CD4-positive, CD25-positive, alpha-beta regulatory T cell (primary cell): Measurements from ENCODE around the gene RBCK1. TPM values are rescaled to one million over a fixed set of nuclear protein-coding genes. Genes with fewer than 3 reads are reported as not detected.

Experiments used
- ATAC-seq, 2 donors: fragments of 150-1000 bp; cut with Tn5 transposase; one replicate each; pipeline ENCODE4 v1.10.0; 2021; ENCODE audit warnings: low read depth in 2 of 2, moderate number of reproducible peaks in 2 of 2, moderate library complexity in 1 of 2
- DNase-seq, 3 donors: peaks; one replicate each; pipeline versions ENCODE4 v3.0.0 to v3.0.0-alpha.2; 2012 to 2022; ENCODE audit warnings: mixed read lengths in 1 of 3
- H3K27ac ChIP-seq: one replicate; pipeline ENCODE4 v1.7.0; 2013; ENCODE audit warnings: mild to moderate bottlenecking, low read length; ENCODE audit not compliant: insufficient read depth, poor library complexity, severe bottlenecking
- H3K27me3 ChIP-seq: one replicate; pipeline ENCODE4 v1.7.0; 2013; ENCODE audit warnings: low read length; ENCODE audit not compliant: control insufficient read depth, insufficient read depth
- H3K36me3 ChIP-seq: one replicate; pipeline ENCODE4 v1.7.0; 2013; ENCODE audit warnings: mild to moderate bottlenecking, low read length, moderate library complexity; ENCODE audit not compliant: control insufficient read depth, insufficient read depth
- H3K4me1 ChIP-seq: 2 replicates; pipeline ENCODE4 v1.7.0; 2013; ENCODE audit warnings: mild to moderate bottlenecking, low read length; ENCODE audit not compliant: insufficient read depth, control insufficient read depth, poor library complexity, severe bottlenecking
- H3K4me3 ChIP-seq: one replicate; pipeline ENCODE4 v1.7.0; 2013; ENCODE audit warnings: low read depth, mild to moderate bottlenecking, low read length, moderate library complexity
- H3K9me3 ChIP-seq, 2 experiments: 1 replicate in 1 of 2; 2 replicates in 1 of 2; pipeline ENCODE4 v1.7.0; 2013; ENCODE audit warnings: low read length in 2 of 2, mild to moderate bottlenecking in 1 of 2, moderate library complexity in 1 of 2; ENCODE audit not compliant: control insufficient read depth in 2 of 2
- H3K27ac Mint-ChIP-seq, 3 donors: one replicate each; pipeline ENCODE4 v1.8.0; 2020 to 2022; ENCODE audit warnings: mild to moderate bottlenecking in 3 of 3, mixed read lengths in 3 of 3, moderate library complexity in 2 of 3
- H3K27me3 Mint-ChIP-seq: one replicate; pipeline ENCODE4 v1.8.0; 2022; ENCODE audit warnings: mild to moderate bottlenecking, mixed read lengths
- H3K36me3 Mint-ChIP-seq: one replicate; pipeline ENCODE4 v1.8.0; 2020; ENCODE audit warnings: mixed read lengths
- H3K4me1 Mint-ChIP-seq, 4 donors: one replicate each; pipeline ENCODE4 v1.8.0; 2020 to 2022; ENCODE audit warnings: mixed read lengths in 4 of 4, mild to moderate bottlenecking in 1 of 4
- H3K4me3 Mint-ChIP-seq, 4 donors: one replicate each; pipeline ENCODE4 v1.8.0; 2020 to 2022; ENCODE audit warnings: mild to moderate bottlenecking in 4 of 4, mixed read lengths in 4 of 4, moderate library complexity in 3 of 4
- H3K9me3 Mint-ChIP-seq, 7 donors: one replicate each; pipeline ENCODE4 v1.8.0; 2020 to 2022; ENCODE audit warnings: mixed read lengths in 7 of 7, mild to moderate bottlenecking in 3 of 7, moderate library complexity in 2 of 7
- polyA plus RNA-seq, 4 donors: library from polyadenylated mRNA; unstranded; fragments of 300-500 nt; fragmentation: Illumina TruSeq; gene quantifications; one replicate each; pipeline ENCODE4 v1.2.3, GENCODE V29; 2021
- total RNA-seq: library from RNA; stranded (reverse); gene quantifications from one replicate; pipeline ENCODE4 v1.2.3, GENCODE V29; 2022

RBCK1 gene
- total and polyA plus RNA-seq, 5 donors from 2014 or later, result 87.5 to 115 (median 93.5) TPM

- no peak overlapping the region for H3K4me3 ChIP-seq
- Mint-ChIP-seq H3K27ac (no peak overlapping the region), H3K27me3 (no peaks in the 10 kb centered on the region), H3K9me3 (no peaks in the 10 kb centered on the region), H3K4me3 (no peak overlapping the region), H3K36me3 (peaks cover 23% of the 10 kb centered on the region), H3K4me1 (peaks cover 8 to 36% (median 24%) of the 10 kb centered on the region in 4 donors)
- ATAC-seq (no peak), DNase-seq (no peak)
- H3K27me3 ChIP-seq, result no peaks in the 10 kb centered on the region
- H3K27ac ChIP-seq, result no peak overlapping the region
- peaks cover 25% of the 10 kb centered on the region for H3K4me1 ChIP-seq
- H3K9me3 ChIP-seq, result no peaks in the 10 kb centered on the region
- peaks cover 36% of the 10 kb centered on the region for H3K36me3 ChIP-seq
These were observed 22.2 kb downstream of the RBCK1 start for GRCh38 chr20:430091-430999.

- H3K4me3 Mint-ChIP-seq, result peak overlapping the region in 1 of 4 donors; percentile 49
- Histone ChIP-seq H3K27ac (no peak overlapping the region), H3K4me3 (no peak overlapping the region), H3K9me3 (no peaks in the 10 kb centered on the region), H3K27me3 (no peaks in the 10 kb centered on the region), H3K4me1 (peaks cover 25% of the 10 kb centered on the region), H3K36me3 (peaks cover 37% of the 10 kb centered on the region)
- no peaks in the 10 kb centered on the region for H3K9me3 Mint-ChIP-seq
- ATAC-seq, result peak in 1 of 2 donors; percentile 19
- peak in 2 of 3 donors; percentile 20 to 68 for DNase-seq
- H3K4me1 Mint-ChIP-seq, result peaks cover 8 to 42% (median 30%) of the 10 kb centered on the region in 4 donors
- no peaks in the 10 kb centered on the region for H3K27me3 Mint-ChIP-seq
- H3K27ac Mint-ChIP-seq, result peak overlapping the region in 2 of 3 donors; percentile 32 to 42
- peaks cover 25% of the 10 kb centered on the region for H3K36me3 Mint-ChIP-seq
These were observed 23.2 kb downstream of the RBCK1 start for GRCh38 chr20:431012-431904.

- Histone ChIP-seq H3K27me3 (no peaks in the 10 kb centered on the region), H3K4me3 (no peak overlapping the region), H3K36me3 (peaks cover 37% of the 10 kb centered on the region), H3K9me3 (no peaks in the 10 kb centered on the region), H3K4me1 (peaks cover 28% of the 10 kb centered on the region), H3K27ac (no peak overlapping the region)
- Mint-ChIP-seq H3K9me3 (no peaks in the 10 kb centered on the region), H3K4me3 (no peak overlapping the region), H3K27ac (no peak overlapping the region), H3K27me3 (no peaks in the 10 kb centered on the region), H3K4me1 (peaks cover 8 to 49% (median 31%) of the 10 kb centered on the region in 4 donors), H3K36me3 (peaks cover 20% of the 10 kb centered on the region)
- DNase-seq, result no peak
- no peak for ATAC-seq
These were observed 24.1 kb downstream of the RBCK1 start for GRCh38 chr20:432208-432607.

GRCh38 chr20:432677-433299 lies 24.7 kb downstream of the RBCK1 start:
- Histone ChIP-seq H3K27me3 (no peaks in the 10 kb centered on the region), H3K4me3 (no peak overlapping the region), H3K4me1 (peaks cover 33% of the 10 kb centered on the region), H3K27ac (peak overlapping the region; percentile 62), H3K36me3 (peaks cover 34% of the 10 kb centered on the region), H3K9me3 (no peaks in the 10 kb centered on the region)
- Mint-ChIP-seq H3K9me3 (no peaks in the 10 kb centered on the region), H3K27me3 (no peaks in the 10 kb centered on the region), H3K36me3 (peaks cover 17% of the 10 kb centered on the region), H3K27ac (peak overlapping the region; percentile 94 to 98 (median 95)), H3K4me1 (peaks cover 8 to 55% (median 35%) of the 10 kb centered on the region in 4 donors), H3K4me3 (peak overlapping the region in 3 of 4 donors; percentile 64 to 79 (median 74))
- no peak for ATAC-seq
- DNase-seq, result no peak

GRCh38 chr20:433300-433975 lies 25.3 kb downstream of the RBCK1 start:
- peaks cover 8 to 62% (median 39%) of the 10 kb centered on the region in 4 donors for H3K4me1 Mint-ChIP-seq

GRCh38 chr20:434221-434620 lies 26.1 kb downstream of the RBCK1 start:
- H3K27ac ChIP-seq, result no peak overlapping the region
- H3K4me1 Mint-ChIP-seq, result peaks cover 16 to 69% (median 47%) of the 10 kb centered on the region in 4 donors
- no peaks in the 10 kb centered on the region for H3K27me3 ChIP-seq
- peak overlapping the region in 3 of 4 donors; percentile 8 to 63 (median 28) for H3K4me3 Mint-ChIP-seq
- H3K9me3 ChIP-seq, result no peaks in the 10 kb centered on the region
- peaks cover 34% of the 10 kb centered on the region for H3K36me3 ChIP-seq
- H3K4me1 ChIP-seq, result peaks cover 48% of the 10 kb centered on the region
- peaks cover 12% of the 10 kb centered on the region for H3K36me3 Mint-ChIP-seq
- H3K4me3 ChIP-seq, result no peak overlapping the region
- H3K9me3 Mint-ChIP-seq, result no peaks in the 10 kb centered on the region
- peak overlapping the region; percentile 73 to 98 (median 95) for H3K27ac Mint-ChIP-seq
- DNase-seq (no peak), ATAC-seq (no peak)
- no peaks in the 10 kb centered on the region for H3K27me3 Mint-ChIP-seq

More at GRCh38 chr20:433300-433975, 25.3 kb downstream of the RBCK1 start:
- Histone ChIP-seq H3K27me3 (no peaks in the 10 kb centered on the region), H3K4me3 (peak overlapping the region; percentile 19), H3K9me3 (no peaks in the 10 kb centered on the region), H3K36me3 (peaks cover 34% of the 10 kb centered on the region), H3K27ac (peak overlapping the region; percentile 62), H3K4me1 (peaks cover 40% of the 10 kb centered on the region)
- peak; percentile 75 to 84 for ATAC-seq
- Mint-ChIP-seq H3K27ac (peak overlapping the region; percentile 94 to 98 (median 95)), H3K36me3 (peaks cover 14% of the 10 kb centered on the region), H3K9me3 (no peaks in the 10 kb centered on the region), H3K27me3 (no peaks in the 10 kb centered on the region), H3K4me3 (peak overlapping the region; percentile 53 to 79 (median 76))
- DNase-seq, result peak; percentile 24 to 87 (median 53)
